NOMO-1 (cell line): ENCODE results near the gene FASTKD3.
"Not testable (repeated sequence)": the region's sequence is repeated elsewhere in the genome, so short reads cannot be mapped to it uniquely, and the experiment has no call there.

Source experiments
- DNase-seq, 2 experiments: peaks; one replicate each; lab custom pipeline; 2025; ENCODE audit not compliant: unreplicated experiment in 2 of 2; lab: John Stamatoyannopoulos, UW

Gene FASTKD3

DNA sequence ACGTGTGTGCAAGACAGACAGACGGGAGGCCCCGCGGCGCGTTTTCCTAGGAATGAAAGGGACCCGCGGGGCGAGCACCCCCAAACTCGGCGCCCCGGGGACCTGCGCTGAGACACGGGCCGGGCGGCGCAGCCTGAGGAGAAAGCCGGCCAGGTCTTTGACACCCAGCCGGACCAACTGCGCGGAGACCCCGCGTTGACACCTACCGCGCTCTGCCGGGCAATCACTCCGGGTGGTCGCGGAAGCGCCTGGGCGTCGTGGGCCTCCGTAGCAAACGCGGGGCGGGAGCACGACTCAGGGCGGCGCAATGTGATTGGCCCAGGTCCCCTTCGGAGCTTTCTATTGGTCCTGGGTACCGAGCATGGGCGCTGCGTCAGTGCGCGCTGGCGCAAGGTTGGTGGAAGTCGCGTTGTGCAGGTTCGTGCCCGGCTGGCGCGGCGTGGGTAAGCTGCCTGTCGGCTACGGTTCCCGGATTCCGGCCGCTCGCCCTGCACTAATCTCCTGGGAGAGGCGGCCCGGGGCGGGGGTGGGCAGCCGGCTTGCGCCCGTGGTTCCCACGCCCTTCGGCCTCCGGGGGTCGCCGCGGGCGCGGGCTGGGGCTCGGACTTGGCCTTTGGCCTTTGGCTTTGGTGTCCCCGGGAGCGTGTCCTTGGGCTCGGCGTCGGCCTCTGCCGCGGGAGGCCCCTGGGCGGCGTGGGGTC is at the start of gene FASTKD3, which contains the start of gene MTRR:
Gene FASTKD3, minus strand, starts transcription at position 259 of the 701 bp plus-strand sequence. CDS start 948 bp downstream, outside the sequence.
Gene MTRR, plus strand, starts transcription at position 376 of the 701 bp plus-strand sequence. CDS start 1,647 bp downstream, outside the sequence.
- peak; percentile 99 for DNase-seq

GRCh38 chr5:7917130-7918123 is 48.6 kb upstream of the FASTKD3 start:
- no peak for DNase-seq

DNA sequence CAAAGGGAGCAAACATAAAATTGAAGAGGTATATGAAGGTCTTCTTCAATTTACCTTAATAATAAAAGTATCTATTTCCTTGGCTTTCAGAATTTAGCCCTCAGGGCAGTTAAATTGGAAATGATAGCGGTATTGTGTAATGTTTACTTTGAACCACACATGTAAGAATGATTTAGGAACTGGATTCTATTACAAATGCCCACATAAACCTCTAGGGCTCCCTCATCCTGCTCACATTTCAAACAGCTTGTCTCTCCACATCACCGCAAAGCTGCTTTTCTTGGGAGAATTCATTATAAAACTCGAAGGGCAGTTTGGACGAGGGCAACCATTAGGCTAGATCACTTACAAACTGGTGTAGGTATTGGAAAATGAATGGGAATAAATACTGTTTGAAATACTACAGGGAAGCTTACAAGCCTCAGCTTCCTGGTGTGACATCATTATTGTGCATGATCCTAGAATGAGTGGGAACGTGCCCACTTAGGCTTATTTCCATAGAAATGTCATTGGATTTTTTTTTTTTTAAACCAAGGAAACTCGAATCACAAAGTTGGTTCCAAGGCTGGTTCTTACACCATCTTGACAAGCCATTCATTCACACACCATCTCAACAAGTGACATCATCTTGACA is 47.5 kb upstream of the FASTKD3 start:
- peak; percentile 12 to 36 for DNase-seq

DNA sequence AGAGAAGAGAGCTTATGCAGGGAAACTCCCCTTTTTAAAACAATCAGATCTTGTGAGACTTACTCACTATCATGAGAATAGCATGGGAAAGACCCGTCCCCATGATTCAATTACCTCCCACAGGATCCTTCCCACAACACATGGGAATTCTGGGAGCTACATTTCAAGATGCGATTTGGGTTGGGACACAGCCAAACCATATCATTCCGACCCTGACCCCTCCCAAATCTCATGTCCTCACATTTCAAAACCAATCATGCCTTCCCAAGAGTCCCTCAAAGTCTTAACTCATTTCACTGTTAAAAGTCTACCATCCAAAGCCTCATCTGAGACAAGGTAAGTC is 42.6 kb upstream of the FASTKD3 start:
- DNase-seq: not testable (repeated sequence)

- no peak for DNase-seq
Measured at GRCh38 chr5:7910738-7911428, 42.1 kb upstream of the FASTKD3 start.

DNA sequence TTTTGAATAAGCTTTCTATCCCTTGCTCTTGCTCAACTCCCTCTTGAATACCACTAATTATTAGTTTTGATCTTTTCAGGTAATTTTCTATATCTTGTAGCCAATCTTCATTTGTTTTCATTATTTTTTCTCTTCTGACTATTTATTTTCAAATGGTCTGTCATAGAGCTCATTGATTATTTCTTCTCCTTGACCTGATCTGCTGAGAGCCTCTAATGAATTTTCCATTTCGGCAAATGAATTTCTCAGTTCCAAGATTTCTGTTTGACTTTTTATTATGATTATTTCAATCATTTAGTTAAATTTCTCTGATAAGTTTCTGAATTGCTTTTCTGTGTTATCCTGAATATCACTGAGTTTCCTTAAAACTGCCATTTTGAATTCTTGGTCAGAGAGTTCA is 39.5 kb upstream of the FASTKD3 start:
- no peak for DNase-seq

- DNase-seq: no peak
Measured at GRCh38 chr5:7907612-7908011, 38.8 kb upstream of the FASTKD3 start.

DNA sequence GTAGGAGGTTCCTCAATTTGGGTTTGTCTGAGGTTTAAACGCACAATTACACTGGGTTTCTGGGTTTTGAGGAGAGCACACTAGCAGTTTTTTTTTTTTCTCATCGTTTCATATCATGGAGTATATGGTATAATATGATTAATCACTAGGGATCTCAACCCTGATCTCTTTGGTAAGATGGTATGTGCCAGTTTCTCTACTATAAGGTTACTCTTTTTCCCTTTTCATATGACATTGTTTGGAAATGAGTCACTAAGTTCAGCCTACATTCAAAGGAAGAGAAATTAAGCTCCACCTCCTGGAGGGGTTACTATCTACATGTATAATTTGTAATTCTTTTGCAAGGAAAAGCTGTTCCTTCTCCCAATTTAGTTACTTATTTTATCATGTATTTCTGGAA is 35.3 kb upstream of the FASTKD3 start:
- no peak for DNase-seq

DNA sequence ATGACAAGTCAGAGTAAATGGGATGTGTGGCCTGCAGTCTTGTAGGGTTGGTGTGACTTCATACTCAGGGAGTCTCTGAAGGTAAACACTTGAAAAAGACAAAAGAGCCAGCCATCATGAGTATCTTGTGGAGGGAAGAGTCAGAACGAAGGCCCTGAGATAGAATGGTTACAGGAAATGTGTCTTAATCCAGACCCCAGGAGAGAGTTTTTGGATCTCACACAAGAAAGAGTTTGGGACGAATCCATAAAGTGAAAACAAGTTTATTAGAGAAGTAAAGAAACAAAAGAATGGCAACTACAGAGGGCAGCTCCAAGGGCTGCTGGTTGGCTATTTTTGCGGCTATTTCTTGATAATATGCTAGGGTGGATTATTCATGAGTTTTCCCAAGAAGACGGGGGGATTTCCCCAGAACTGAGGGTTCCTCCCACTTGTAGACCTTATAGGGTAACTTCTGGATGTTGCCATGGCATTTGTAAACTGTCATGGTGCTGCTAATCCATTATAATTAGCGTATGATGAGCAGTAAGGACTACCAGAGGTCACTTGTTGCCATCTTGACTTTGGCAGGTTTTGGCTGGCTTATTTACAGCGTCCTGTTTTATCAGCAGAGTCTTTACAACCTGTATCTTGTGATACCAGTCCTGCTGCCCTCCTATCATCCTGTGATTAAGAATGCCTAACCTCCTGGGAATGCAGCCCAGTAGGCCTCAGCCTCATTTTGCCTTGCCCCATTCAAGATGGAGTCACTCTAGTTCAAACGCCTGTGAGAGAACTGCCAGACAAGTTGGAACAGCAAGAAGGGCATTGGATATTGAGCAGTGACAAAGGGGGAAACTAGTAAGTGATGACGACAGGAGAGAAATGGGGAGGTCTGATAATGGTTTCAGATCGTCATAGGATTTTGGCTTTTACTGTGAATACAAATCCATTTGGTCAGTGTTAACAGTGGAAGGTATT is 34.1 kb upstream of the FASTKD3 start:
- DNase-seq: no peak

- DNase-seq: no peak
Measured at GRCh38 chr5:7902201-7902600, 33.4 kb upstream of the FASTKD3 start.

GRCh38 chr5:7897014-7897600 is 28.3 kb upstream of the FASTKD3 start:
- DNase-seq: peak; percentile 44 to 48

DNA sequence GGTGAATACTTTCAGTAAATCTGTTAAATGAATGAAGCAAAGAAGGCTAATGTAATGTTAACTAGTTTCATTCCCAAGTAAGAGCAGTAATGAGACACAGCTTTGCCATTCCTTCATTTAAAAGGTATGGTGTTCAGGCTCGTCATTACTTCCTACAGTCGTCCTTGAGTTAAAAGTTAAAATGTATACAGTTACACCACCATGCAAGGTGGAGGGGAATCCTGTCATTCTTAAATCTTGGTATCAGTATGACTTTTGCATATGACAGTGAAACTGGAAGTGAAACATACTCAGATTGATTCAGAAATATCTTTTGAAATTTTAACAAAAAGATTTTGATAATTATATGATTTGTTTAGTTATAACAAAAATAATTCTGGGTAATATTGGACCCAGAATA is 26.0 kb upstream of the FASTKD3 start:
- DNase-seq: no peak

DNA sequence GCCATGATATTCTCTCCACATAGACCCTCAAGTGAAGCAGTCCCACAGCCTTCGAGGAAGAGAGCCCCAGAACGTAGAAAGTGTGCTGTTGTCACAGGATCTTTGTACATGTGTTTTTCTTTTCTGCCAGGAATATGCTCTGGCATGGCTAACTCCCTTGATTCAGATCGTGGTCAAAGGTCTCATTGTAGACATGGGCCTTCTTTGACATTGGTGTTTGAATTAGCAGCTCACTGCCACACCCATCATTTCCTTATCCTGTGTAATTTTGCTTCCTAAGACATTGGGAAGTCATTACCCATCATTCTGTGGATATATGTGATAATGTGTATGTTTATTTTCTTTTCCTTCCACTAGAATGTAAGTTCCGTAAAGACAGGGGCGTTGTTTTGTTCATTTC is 25.6 kb upstream of the FASTKD3 start:
- no peak for DNase-seq

GRCh38 chr5:7888901-7889300 is 20.1 kb upstream of the FASTKD3 start:
- no peak for DNase-seq

- DNase-seq: peak; percentile 36 to 64
Measured at GRCh38 chr5:7886849-7887475, 18.1 kb upstream of the FASTKD3 start.

GRCh38 chr5:7884491-7885267 is 15.8 kb upstream of the FASTKD3 start:
- DNase-seq: no peak

DNA sequence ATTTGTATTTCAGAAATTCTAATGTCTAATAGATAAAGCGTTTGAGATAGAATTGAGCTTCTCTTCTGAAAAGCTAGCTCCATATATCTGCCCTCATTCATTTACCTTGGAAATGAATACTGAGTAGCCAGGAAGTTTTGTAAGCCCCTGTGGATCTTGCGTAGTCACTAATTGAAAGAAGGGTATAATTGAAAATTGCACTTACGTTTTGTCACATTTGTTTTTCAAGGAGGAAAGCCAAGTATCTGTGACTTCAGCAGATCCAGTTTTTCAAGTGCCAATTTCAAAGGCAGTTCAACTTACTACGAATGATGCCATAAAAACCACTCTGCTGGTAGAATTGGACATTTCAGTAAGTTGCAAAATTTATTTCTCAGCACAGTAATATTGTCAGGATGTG is 14.1 kb upstream of the FASTKD3 start:
- DNase-seq: peak; percentile 7 to 32

- DNase-seq: no peak
Measured at GRCh38 chr5:7881816-7882215, 13.0 kb upstream of the FASTKD3 start.
